UCSD-AML1 (cell line): ENCODE data around the gene CNOT1.
"Not testable (repeated sequence)": the region's sequence is repeated elsewhere in the genome, so short reads cannot be mapped to it uniquely, and the experiment has no call there.

Experiments
- DNase-seq: peaks from one replicate; lab custom pipeline; 2025; ENCODE audit not compliant: unreplicated experiment; lab: John Stamatoyannopoulos, UW

Gene CNOT1

DNA sequence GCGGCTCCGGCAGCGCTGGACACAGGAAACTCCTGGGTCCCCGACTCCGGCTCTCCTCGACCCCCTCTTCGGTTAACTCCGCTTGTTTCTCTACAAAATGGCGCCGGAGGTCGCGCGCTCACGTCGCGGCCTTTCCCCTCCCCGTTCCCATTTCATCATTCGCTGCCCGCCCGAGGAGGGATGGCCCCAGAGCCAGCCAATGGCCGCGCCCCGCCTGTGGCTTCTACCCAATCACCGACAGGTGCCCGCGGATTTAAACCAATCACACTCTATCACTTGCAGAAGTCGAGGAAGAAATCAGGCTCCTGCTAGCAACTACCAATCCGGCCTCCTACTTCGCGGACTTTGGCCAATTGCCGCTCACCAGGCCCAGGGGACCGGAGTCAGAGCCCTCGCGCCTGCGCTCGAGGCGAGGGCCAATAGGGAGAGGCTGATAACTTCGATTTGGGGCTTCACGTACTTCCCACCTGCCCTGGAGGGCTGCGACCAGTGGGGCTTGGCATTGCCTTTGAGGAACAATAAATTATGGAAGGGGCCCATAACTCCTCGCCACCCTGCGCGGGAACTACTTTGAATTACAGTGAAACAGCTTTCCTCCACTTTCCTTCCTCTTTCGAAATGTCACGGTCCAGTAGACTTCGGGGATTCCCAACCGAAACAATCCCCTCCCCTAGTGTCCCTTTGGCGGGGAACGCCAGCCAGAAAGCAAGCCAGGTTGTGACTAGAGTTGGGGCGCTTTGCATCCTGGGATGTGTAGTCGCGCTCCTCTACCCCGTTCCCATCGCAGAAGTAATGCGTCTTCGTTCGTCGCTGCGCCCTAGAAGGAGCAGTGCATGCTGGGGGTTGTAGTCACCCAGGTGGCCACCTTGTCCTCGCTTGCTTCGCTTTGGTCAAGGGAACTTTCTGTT is at the start of gene CNOT1:
CNOT1 (minus strand) TSS at position 94 of the 908 bp plus-strand sequence. CDS start 30,489 bp downstream, outside the sequence.
- peak; percentile 98 for DNase-seq

DNA sequence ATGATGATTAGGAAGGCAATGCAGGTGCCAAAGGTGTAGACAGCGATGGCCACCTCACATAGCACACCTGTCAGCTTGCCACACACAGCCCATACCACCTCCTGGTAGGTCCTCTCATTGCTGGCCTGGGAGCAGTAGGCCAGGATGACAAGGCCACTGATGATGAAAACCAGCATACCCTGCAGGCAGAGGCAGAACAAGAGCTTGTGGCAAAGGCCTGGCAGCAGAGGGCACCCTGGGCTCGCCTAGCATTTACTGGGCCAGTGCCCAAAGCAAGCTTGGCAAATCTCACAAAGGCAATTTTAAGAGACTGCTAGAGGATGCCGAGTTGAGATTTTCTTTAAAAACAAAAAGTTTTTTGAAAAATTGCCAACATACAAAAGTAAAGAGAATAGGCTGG is 49.1 kb upstream of the CNOT1 start:
- DNase-seq, result peak; percentile 17

DNA sequence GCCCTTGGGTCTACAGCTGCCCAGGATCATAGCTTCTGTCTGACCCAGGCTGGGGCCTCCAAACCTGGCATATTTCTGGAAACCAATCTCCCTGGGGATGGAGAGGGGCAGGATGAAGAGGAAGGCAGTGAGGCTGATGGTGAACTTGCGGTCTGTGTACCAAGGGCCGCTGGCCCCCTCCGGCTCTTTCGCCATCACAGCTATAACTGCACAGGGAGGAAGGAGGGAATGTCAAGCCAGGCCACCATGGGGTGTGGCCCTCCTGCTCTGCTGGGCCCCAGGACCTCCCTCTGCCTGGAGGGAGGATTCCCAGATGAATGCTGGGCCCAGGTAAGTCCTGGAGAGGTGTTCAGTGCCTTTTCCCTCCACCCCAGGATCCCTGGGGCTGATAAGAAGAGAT is 48.6 kb upstream of the CNOT1 start:
- DNase-seq, result no peak

GRCh38 chr16:58670946-58671583 is 41.4 kb upstream of the CNOT1 start:
- no peak for DNase-seq

GRCh38 chr16:58670177-58670576 is 40.6 kb upstream of the CNOT1 start:
- no peak for DNase-seq

- DNase-seq, result no peak
Measured at GRCh38 chr16:58665200-58665599, 35.6 kb upstream of the CNOT1 start.

DNA sequence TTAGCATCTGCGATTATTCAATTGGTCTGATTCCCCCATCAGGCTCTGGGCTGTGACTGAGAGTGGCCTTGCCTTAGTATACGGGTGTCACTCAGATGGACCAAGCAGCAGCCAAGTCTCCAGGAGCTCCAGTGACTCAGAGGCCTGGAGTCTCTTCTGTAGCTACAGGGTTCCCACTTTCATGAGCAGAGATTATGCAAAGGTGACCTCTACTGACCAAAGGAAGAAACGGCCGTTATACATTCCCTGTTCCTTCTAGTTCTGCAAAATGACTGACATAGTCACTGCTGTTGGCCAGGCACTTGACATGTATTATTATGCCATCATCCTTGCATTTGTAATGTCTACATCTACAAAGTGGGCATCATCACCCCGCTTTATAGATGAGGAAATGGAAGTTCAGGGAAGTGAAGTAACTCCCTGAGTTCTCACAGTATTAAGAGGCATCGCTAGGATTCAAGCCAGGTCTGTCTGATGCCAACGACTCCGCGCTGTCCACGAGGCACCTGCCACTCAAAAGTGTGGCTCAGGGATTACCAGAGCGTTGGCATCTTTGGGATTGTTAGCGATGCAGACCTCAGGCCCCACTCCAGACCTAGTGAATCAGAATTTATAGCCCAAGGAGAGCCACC is 31.7 kb upstream of the CNOT1 start:
- DNase-seq, result no peak

- DNase-seq, result not testable (repeated sequence)
Measured at GRCh38 chr16:58659911-58660310, 30.3 kb upstream of the CNOT1 start.

DNA sequence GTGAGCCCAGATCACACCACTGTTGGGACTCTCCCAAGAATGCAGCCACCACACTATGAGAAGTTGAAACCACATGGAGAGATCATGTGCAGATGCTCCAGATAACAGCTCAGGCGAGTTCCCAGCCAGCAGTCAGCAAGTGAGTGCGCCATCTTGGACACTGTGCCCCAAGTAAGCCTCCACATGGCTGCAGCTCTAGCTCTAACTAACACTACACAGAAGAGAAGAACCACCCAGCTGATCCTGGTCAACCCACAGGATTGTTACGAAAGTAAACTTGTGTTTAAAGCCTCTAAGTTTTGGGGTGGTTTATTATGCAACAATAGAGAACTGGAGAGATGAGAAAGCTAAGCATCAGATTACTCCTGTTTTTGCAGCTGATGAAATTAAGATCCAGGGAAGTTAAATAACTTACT is 29.2 kb upstream of the CNOT1 start:
- DNase-seq, result no peak

DNA sequence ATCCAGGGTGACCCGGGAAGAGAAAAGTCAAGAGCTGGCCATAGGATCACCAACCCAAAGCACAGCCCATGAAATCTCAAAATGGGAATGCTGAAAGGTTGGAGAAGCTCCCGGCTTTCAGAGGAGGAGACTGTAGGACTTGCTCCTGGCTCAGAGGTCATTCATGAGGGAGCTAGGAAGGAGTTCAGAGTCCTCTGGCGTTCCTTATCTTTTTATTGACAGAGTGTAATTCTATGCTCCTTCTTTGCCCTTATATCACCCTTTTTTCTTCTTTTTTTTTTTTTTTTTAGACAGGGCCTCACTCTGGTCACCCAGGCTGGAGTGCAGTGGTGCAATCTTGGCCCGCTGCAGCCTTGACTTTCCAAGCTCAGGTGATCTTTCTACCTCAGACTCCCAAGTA is 27.3 kb upstream of the CNOT1 start:
- no peak for DNase-seq

- DNase-seq, result no peak
Measured at GRCh38 chr16:58655215-58655596, 25.6 kb upstream of the CNOT1 start.

DNA sequence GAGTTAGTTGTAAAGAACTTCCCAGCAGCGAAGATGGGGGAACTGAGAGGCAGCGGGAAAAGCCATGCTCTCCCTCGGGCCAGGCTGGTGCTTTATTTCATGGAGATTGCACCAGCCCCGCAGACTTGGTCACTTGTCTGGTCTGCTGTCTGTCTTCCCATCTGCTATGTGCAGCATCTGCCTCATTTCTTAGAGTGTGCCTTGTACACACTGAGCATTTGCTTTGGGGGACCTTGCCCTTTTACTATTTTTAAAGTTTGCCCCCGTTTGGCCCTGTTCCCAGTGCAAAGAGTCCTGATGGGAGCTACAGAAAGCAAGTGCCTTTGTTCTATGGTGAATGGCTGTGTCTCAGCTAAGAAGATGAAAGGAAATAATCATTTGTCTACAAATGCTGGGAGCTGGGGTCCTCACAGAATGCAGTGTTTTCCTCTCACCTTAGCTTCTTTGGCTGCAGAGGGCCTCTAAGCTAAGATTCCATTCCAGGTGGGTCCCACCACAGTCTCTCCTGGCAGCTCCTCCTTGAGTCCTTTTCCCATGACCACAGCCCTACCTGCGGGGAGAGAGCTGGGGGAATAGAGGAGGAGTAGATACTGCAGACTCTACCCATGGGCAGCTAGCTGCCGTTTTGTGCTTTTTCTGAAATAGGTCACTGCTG is 25.1 kb upstream of the CNOT1 start:
- DNase-seq, result no peak

GRCh38 chr16:58652741-58653140 is 23.1 kb upstream of the CNOT1 start:
- no peak for DNase-seq

- no peak for DNase-seq
Measured at GRCh38 chr16:58651965-58652348, 22.3 kb upstream of the CNOT1 start.

DNA sequence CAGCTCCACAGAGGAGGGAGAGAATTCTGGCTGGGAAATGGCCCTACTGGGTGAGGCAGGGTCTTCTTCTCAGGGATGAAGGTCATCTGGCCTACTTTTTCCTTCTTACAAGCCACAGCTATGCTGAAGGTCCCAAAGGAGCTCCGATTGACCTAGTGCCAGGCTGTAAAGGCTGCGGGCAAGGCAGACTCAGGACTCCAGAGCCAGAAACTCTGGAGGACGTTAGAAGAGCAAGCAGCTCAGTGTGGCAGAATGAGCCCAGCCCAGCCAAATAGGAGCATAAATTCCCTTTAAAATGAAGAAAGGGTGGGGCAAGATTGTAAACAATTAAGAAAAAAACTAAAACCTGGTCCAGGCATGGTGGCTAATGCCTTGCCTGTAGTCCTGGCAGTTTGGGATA is 20.1 kb upstream of the CNOT1 start:
- no peak for DNase-seq

DNA sequence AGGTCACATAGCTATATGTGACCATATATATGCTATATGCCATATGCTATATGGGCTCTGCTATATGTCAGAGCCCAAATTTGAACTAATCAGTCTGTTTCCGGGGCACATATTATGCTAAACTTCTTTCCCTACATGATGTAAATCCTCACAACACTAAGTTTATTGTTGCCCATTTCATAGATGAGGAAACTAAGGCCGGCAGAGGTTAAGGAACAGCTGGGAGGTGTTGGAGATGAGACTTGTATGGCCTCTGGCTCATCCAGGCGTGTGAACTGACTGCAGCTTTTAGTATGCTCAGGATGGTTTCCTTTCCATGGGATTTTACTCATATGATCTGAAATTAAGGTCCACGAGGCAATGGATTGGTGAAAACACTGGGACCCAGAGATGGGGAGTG is 17.5 kb upstream of the CNOT1 start:
- DNase-seq, result no peak

DNA sequence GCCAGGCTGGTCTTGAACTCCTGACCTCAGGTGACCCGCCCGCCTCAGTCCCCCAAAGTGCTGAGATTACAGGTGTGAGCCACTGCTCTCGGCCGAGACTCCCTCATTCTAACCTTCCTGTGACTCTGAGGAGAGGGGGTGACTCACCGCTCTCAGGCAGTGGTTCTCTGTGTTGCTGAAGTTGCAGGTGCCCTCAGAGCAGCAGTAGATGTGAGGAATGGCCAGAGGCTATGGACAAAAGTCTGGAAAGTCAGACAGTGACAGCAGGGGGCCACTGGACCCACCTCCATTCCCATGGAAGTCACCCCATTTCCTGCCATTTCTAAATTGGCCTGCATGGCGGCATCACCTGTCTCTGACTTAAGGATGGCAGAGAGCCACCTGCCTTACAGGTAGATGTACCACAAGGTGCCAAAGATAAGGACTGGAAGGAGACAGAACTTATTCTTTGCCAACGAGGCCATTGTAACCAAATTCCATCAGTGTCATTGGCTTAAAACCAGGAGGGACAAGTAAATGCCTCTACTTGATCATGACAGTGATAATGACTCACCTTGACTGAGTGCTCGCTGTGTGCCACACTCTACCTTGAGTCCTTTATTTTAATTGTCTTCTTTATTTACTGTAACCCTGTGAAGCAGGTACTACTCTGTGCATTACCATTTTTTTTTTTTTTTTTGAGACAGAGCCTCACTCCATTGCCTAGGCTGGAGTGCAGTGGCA is 15.3 kb upstream of the CNOT1 start:
- DNase-seq, result no peak

DNA sequence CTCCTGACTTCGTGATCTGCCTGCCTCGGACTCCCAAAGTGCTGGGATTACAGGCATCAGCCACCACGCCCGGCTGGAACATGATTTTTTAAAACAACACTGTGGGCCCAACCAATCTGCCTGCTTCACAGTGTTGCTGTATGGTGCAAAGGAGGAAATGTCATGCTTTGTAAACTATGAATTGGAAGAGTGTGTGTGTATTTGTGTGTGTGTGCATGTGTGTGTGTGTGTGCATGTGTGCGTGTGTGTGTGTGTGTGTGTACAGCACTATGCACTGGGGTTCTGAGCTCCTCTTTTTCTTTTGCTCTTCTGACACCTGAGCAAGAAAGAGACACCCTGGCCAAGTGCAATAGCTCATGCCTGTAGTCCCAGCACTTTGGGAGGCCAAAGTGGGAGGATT is 14.5 kb upstream of the CNOT1 start:
- no peak for DNase-seq

DNA sequence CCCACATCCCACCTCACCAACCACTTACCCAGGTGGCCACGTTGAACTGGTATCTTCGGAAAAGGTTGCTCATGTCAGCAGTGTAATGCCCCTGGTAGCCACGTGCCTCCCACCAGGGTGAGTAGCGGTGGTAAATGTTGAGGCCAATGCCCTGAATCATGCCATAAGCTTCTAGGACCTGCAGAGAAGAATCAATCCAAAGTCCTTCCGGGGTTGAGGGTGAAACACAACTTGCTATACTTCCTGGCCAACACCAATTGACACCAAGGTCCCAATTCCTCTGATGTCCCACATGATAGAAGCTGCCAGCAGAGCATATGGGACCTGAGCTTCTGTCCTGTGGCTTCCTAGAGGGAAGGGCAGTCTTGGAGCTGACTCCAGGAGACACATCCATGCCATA is 11.3 kb upstream of the CNOT1 start:
- DNase-seq, result no peak

- DNase-seq, result no peak
Measured at GRCh38 chr16:58639836-58640235, 10.2 kb upstream of the CNOT1 start.

GRCh38 chr16:58639230-58639629 is 9.6 kb upstream of the CNOT1 start:
- DNase-seq, result no peak
